Activated CD8-positive, alpha-beta T cell treated with anti-CD3 and anti-CD28 coated beads for 36 hours (primary cell): ENCODE data around the gene IGF2R. TPM values are rescaled to one million over a fixed set of nuclear protein-coding genes. Genes with fewer than 3 reads are reported as not detected.
A peak's percentile ranks its signal among the peaks of the same experiment; 100 is the strongest.
"Not testable (repeated sequence)": the region's sequence is repeated elsewhere in the genome, so short reads cannot be mapped to it uniquely, and the experiment has no call there.

Source experiments
- ATAC-seq: fragments of 200-7000 bp; cut with Tn5 transposase; one replicate; pipeline ENCODE4 v1.10.0; 2021; ENCODE audit warnings: mild to moderate bottlenecking, moderate library complexity
- CTCF ChIA-PET: fragments of 350-600 bp; sonication (Branson Sonifier 250); formaldehyde crosslinking; loops from one replicate; lab custom pipeline; 2021; ENCODE audit warnings: antibody characterized with exemption; lab: Charles Lee
- POLR2A ChIA-PET: fragments of 350-600 bp; sonication (Branson Sonifier 250); formaldehyde crosslinking; loops from one replicate; lab custom pipeline; 2021; ENCODE audit warnings: antibody characterized with exemption; lab: Charles Lee
- DNase-seq: peaks from one replicate; pipeline ENCODE4 v3.0.0-alpha.2; 2020
- H3K27ac Mint-ChIP-seq: one replicate; pipeline ENCODE4 v1.8.0; 2021; ENCODE audit warnings: mild to moderate bottlenecking, mixed read lengths
- H3K27me3 Mint-ChIP-seq: one replicate; pipeline ENCODE4 v1.8.0; 2021; ENCODE audit warnings: mixed read lengths
- H3K36me3 Mint-ChIP-seq: one replicate; pipeline ENCODE4 v1.8.0; 2021; ENCODE audit warnings: low read depth, mixed read lengths
- H3K4me1 Mint-ChIP-seq: one replicate; pipeline ENCODE4 v1.8.0; 2021; ENCODE audit warnings: low read depth, mixed read lengths
- H3K4me3 Mint-ChIP-seq: one replicate; pipeline ENCODE4 v1.8.0; 2021; ENCODE audit warnings: mild to moderate bottlenecking, moderate library complexity, mixed read lengths
- H3K9me3 Mint-ChIP-seq: one replicate; pipeline ENCODE4 v1.8.0; 2021; ENCODE audit warnings: mixed read lengths
- CTCF ChIP-seq: fragments of 200-600 bp; IDR thresholded peaks from one replicate; pipeline ENCODE4 v1.8.0; 2022; ENCODE audit warnings: antibody characterized with exemption, mild to moderate bottlenecking
- intact Hi-C: fragments of 100-400 bp; cut with micrococcal nuclease; formaldehyde crosslinking; loops from one replicate; pipeline ENCODE4 v1.10.0; 2022
- total RNA-seq, 2 experiments: library from RNA; stranded (reverse); gene quantifications; one replicate each; pipeline ENCODE4 v1.2.3, GENCODE V29; 2021

The IGF2R gene
- total RNA-seq, 2 experiments from 2014 or later, result 81.7 to 82.4 TPM

DNA sequence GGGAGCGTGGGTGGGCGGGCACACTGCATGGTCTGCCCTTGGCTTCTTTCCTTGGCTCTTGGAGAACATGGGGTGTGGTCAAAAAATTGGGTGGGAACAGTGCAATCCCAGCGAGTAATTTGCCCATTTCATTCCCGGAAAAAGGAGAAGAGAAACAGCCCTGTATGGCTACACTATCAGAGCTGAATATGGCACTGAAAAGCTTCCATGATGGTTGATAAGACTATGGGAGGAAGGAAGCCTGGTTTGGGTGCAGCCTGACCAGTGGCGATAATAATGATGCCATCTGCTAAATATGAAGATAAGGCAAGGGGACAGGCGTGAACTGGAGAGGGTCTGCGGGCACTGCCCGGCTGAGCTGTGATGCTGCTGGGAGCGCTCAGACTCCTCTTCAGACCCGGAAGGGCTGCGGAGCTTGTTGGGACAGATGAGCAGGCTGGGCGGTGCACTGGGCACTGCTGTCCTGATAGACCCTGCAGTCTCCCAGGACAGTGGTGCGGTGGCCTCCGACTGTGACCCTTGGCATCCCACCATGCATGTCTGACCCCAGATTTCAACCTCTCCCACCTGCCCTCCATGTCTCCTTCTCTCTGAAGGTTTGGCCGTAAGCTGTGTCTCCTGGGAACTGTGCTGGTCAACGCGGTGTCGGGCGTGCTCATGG, 162.9 kb downstream of the IGF2R start:
- H3K27me3 Mint-ChIP-seq, result no peaks in the 10 kb centered on the region
- H3K36me3 Mint-ChIP-seq, result no peaks in the 10 kb centered on the region
- no peak overlapping the region for H3K27ac Mint-ChIP-seq
- POLR2A ChIA-PET, result no interaction called here
- H3K4me3 Mint-ChIP-seq, result no peak overlapping the region
- no peak for TF ChIP-seq CTCF
- no peaks in the 10 kb centered on the region for H3K4me1 Mint-ChIP-seq
- CTCF ChIA-PET, result no interaction called here
- ATAC-seq (no peak), DNase-seq (no peak)
- no peaks in the 10 kb centered on the region for H3K9me3 Mint-ChIP-seq
- intact Hi-C loops, result no loop called here

DNA sequence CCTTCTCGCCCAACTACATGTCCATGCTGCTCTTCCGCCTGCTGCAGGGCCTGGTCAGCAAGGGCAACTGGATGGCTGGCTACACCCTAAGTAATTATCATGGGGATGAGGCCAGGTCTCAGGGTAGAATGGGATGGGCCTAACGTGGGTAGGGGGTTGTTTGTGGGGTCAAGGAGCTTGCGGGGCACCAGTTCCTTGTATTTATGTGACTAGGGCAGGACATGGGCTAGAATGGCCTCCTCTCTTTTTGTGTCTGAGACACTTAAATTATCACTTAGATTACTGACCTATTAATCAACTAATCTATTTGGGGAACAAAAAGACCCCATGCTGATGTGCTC, 163.4 kb downstream of the IGF2R start:
- ChIA-PET POLR2A (no interaction called here), CTCF (no interaction called here)
- intact Hi-C loops, result no loop called here
- H3K27me3 Mint-ChIP-seq, result no peaks in the 10 kb centered on the region
- DNase-seq (no peak), ATAC-seq (no peak)
- H3K4me1 Mint-ChIP-seq, result no peaks in the 10 kb centered on the region
- no peak for TF ChIP-seq CTCF
- no peaks in the 10 kb centered on the region for H3K36me3 Mint-ChIP-seq
- H3K9me3 Mint-ChIP-seq, result no peaks in the 10 kb centered on the region
- no peak overlapping the region for H3K4me3 Mint-ChIP-seq
- no peak overlapping the region for H3K27ac Mint-ChIP-seq

DNA sequence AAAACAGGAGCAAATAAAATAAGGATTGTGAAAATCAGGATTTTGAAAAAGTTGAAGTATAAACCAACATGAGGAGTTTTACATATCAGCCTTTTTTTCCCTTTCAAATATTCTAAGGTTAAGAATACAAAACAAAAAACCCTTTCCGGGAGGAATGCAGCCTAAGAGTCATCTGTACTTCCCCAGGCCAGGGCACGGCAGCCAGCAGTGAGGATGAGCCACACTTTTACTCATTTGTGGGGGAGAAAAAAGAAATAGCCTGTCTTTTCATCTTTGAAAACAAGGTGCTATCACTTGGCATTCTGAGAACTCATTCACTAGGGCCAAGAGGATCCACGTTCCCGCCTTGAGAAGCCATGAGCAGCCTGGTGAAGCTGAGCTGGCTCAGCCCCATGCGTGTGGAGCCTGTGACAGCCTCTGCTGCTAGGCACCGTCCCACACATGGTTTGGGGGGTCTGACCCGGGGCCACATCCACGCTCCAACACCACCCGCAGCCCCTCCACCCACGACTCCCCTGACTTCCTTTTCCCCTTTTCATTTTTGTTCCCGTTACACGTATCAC, 164.0 kb downstream of the IGF2R start:
- no peak overlapping the region for H3K4me3 Mint-ChIP-seq
- CTCF ChIA-PET, result no interaction called here
- no peak for DNase-seq
- no peaks in the 10 kb centered on the region for H3K9me3 Mint-ChIP-seq
- no peak overlapping the region for H3K27ac Mint-ChIP-seq
- POLR2A ChIA-PET, result no interaction called here
- no peaks in the 10 kb centered on the region for H3K4me1 Mint-ChIP-seq
- no peaks in the 10 kb centered on the region for H3K36me3 Mint-ChIP-seq
- H3K27me3 Mint-ChIP-seq, result no peaks in the 10 kb centered on the region
- ATAC-seq, result peak; percentile 27
- intact Hi-C loops, result no loop called here
- no peak for TF ChIP-seq CTCF

DNA sequence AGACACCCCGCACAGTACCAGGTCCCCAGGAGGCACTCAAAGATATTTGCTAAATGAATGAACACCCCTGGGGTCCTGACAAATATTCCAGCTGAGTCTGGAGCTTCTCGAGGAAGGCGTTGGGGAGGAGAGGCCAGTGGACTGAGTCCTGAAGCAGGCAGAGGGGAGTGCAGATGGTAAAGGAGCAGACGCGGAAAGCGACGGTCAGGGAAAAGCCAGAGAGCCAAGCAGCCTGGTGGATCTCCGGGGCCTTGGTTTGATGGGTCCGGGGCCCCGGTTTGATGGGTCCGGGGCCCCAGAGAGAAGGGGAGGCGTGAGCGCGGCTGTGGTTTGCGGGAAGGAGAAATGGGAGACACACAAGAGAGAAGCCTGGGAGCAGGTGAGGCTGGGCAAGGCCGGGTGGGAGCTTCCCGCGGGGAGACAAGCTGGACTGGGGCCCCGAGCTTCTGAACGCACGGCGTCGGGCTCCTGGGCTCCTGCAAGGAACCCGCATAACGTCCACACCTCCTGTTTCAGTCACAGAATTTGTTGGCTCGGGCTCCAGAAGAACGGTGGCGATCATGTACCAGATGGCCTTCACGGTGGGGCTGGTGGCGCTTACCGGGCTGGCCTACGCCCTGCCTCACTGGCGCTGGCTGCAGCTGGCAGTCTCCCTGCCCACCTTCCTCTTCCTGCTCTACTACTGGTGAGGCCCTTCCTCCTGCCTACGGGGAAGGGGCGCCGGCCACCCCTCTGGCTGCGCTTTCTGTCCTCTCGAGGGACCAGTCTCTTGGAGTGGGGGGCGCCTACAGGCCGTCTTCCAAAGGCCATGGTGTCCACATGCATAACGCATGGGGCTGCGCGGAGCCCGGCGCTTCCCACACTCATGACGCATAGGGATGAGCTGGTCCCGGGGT, 164.8 kb downstream of the IGF2R start:
- H3K27ac Mint-ChIP-seq, result no peak overlapping the region
- CTCF ChIA-PET, result no interaction called here
- DNase-seq (no peak), ATAC-seq (no peak)
- H3K9me3 Mint-ChIP-seq, result no peaks in the 10 kb centered on the region
- POLR2A ChIA-PET, result no interaction called here
- H3K4me1 Mint-ChIP-seq, result peaks cover 8% of the 10 kb centered on the region
- no peak for TF ChIP-seq CTCF
- no peaks in the 10 kb centered on the region for H3K36me3 Mint-ChIP-seq
- H3K27me3 Mint-ChIP-seq, result no peaks in the 10 kb centered on the region
- intact Hi-C loops, result no loop called here
- H3K4me3 Mint-ChIP-seq, result no peak overlapping the region

DNA sequence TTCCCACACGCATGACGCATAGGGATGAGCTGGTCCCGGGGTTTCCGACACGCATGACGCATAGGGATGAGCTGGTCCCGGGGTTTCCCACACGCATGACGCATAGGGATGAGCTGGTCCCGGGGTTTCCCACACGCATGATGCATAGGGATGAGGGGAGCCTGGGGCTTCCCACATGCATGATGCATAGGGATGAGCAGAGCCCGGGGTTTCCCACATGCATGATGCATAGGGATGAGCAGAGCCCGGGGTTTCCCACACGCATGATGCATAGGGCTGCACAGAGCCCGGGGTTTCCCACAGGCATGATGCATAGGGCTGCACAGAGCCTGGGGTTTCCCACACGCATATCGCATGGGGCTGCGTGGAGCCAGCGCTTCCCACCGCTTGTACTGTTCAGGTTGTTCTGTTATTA, 165.5 kb downstream of the IGF2R start:
- intact Hi-C loops, H3K4me1 Mint-ChIP-seq, H3K27me3 Mint-ChIP-seq, H3K36me3 Mint-ChIP-seq, H3K4me3 Mint-ChIP-seq, POLR2A ChIA-PET, CTCF ChIA-PET, H3K27ac Mint-ChIP-seq, H3K9me3 Mint-ChIP-seq: not testable (repeated sequence)
- peak; percentile 32 for DNase-seq
- peak; percentile 28 for ATAC-seq
